Measurements from ENCODE around the gene BRSK1. TPM values are rescaled to one million over a fixed set of nuclear protein-coding genes. Genes with fewer than 3 reads are reported as not detected.
A peak's percentile ranks its signal among the peaks of the same experiment; 100 is the strongest.

BRSK1 gene
- total RNA-seq, 1 donor, result 5.2 TPM

DNA sequence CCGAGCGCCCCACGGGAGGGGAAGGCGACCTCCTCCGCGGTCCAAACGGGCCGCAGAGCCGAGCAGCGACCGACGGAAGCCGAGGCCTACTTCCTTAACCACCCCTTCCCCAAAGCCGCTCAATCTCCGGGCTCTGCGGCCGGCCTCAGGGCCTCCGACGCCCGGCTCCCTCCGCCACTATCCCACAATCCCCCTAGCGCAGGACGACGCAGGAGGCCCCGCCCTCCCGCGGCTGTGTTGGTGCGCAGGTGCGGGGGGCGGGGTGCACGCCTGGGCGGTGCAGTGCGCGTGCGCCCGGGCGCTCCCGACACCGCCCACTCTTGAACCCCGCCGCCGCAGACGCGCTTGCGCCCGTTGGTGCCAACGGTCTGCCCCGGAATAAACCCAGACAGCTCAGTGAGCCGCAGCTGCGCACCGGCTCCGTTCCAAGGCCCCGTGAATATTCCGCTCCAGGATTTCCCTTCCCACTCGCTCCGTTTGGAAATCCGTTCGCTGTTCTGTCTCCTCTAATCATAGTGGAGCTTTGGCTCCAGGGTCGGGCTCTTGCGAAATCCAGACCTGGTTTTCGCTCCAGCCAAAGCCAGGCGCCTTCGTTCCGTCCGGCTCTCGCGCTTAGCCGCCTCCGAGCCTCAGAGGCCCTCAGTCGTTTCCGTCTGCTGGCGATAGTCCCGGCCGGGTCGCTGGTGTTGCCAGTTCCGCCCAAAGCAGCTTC lies 24.8 kb upstream of the BRSK1 start, which contains the start of gene PPP6R1:
PPP6R1 (minus strand) TSS at position 190 of the 712 bp plus-strand sequence. CDS start 11,914 bp downstream, outside the sequence.
- peak; percentile 100 for DNase-seq (ENCODE audit: low read depth)
- peak within 1 kb of the TSS; percentile 85 for H3K4me3 ChIP-seq (ENCODE audit: low read depth, low read length)
- no peak for TF ChIP-seq CTCF (IDR thresholded peaks at IDR 0.05; ENCODE audit: insufficient read depth, low read length)

DNA sequence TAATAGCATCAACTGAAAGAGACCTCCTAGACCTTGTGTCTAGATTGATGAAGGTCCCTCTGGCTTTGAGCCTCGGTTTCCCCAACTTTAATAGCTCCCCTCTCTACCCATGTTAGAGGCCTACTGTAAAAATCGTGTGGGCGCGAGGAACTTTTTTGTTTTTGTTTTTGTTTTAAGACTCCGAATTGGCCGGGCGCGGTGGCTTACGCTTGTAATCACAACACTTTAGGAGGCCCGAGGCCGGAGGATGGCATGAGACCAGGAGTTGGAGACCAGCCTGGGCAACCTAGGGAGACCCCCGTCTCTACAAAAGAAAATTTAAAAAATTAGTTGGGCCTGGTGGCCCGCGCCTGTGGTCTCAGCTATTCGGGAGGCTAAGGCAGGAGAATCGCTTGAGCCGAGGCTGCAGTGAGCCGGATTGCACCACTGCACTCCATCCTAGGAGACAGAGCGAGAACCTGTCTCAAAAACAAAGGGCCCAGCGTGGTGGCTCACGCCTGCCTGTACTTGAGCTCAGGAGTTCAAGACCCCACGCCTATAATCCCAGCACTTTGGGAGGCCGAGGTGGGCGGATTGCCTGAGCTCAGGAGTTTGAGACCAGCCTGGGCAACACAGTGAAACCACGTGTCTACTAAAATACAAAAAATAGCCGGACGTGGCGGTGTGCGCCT lies 24.1 kb upstream of the BRSK1 start:
- TF ChIP-seq CTCF (IDR thresholded peaks at IDR 0.05; ENCODE audit: insufficient read depth, low read length), result no peak
- H3K4me3 ChIP-seq (ENCODE audit: low read depth, low read length), result peak overlapping the region; percentile 58
- no peak for DNase-seq (ENCODE audit: low read depth)

DNA sequence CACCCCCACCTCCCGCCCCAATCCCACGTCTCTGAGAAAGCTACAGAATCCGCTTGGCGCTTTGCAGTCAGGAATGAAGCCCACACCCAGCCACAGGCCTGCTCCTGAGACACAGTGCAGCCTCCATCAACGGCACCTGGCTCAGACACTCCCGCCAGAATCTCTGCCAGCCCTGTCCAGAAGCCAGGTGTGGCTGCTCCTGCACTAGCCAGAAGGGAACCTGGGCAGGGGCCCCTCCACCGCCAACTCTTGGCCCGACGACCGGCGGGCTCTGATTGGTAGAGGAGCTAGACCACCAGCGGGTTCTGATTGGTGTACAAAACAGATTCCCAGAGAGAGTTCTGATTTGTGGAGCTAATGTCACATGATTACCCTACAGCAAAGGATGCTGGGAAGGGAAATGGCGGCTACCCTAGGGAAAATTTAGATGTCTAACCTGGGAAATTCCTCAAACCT lies 22.1 kb upstream of the BRSK1 start:
- no peak for DNase-seq (ENCODE audit: low read depth)
- no peak for TF ChIP-seq CTCF (IDR thresholded peaks at IDR 0.05; ENCODE audit: insufficient read depth, low read length)
- no peak overlapping the region for H3K4me3 ChIP-seq (ENCODE audit: low read depth, low read length)

DNA sequence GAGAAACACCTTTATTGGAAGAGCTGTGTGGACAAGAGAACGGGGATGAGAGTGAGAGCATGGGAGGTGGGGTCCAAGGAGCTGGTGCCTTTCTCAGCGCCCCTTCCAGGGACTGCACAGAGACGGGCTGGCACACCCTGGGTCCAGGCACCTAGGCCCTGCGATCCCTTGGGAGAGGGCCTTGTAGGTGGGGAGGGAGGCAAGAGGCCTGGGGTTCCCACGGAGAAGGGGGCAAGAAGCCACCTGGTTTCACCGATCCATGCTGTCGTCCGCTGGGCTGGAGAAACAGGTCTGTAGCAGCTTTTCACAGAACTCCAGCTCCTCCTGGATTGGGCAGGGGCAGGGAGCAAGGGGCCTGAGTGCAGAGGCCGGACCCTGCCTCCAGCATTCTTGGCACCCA lies 21.4 kb upstream of the BRSK1 start:
- no peak for TF ChIP-seq CTCF (IDR thresholded peaks at IDR 0.05; ENCODE audit: insufficient read depth, low read length)
- DNase-seq (ENCODE audit: low read depth), result no peak
- H3K4me3 ChIP-seq (ENCODE audit: low read depth, low read length), result no peak overlapping the region

DNA sequence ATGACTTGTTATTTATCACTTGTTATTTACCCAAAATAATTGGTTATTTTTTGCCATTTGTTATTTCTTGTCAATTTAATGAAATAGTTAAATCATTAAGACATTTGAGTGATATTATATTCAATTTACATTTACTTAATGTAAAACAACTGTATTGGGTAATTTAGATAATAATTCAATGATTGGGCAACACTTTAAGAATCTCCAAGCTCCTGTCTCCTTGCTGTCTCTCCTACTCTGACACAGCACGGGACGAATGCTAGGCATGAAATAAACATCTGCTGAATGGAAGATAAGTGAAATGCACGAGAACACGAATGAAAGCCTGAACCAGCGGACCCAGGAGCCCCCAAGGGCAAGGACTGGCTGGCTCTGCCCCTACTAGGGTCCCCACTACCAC lies 19.3 kb upstream of the BRSK1 start:
- no peak overlapping the region for H3K4me3 ChIP-seq (ENCODE audit: low read depth, low read length)
- no peak for TF ChIP-seq CTCF (IDR thresholded peaks at IDR 0.05; ENCODE audit: insufficient read depth, low read length)

DNA sequence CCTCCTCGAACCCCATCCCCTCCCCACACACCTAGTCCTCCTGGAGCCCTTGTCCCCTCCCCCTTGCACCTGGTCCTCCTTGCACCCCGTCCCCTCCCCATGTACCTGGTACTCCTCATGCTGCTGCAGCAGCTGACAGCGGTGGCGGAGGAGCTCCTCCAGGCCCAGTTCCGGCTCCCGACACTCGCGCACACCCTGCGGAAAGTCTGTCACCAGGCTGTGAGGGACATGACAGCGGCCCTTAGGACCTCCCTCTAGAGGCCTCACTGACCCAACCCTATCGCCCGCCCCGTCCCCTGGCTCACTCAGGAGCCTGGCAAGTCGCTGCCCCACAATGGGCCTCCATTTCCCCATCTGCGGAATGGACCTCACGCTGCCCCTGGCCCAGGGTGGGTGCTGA lies 18.6 kb upstream of the BRSK1 start:
- no peak for TF ChIP-seq CTCF (IDR thresholded peaks at IDR 0.05; ENCODE audit: insufficient read depth, low read length)
- no peak for DNase-seq (ENCODE audit: low read depth)
- no peak overlapping the region for H3K4me3 ChIP-seq (ENCODE audit: low read depth, low read length)

More for the DNA sequence above, 19.3 kb upstream of the BRSK1 start:
- DNase-seq (ENCODE audit: low read depth), result no peak
